Esophagus muscularis mucosa (tissue), 4 donors: ENCODE data around the gene CEBPE.

ENCODE experiments used
- CTCF ChIP-seq, 3 experiments: fragments of 200-600 bp in 2 of 3; fragments of 450-650 bp in 1 of 3; sonication (generic) in 2 of 3; IDR thresholded peaks; one replicate each; pipeline ENCODE4 v1.5.1; 2017 to 2019; ENCODE audit warnings: antibody characterized with exemption in 3 of 3, mild to moderate bottlenecking in 2 of 3, moderate library complexity in 1 of 3
- EP300 ChIP-seq: sonication (generic); formaldehyde crosslinking; IDR thresholded peaks from one replicate; pipeline ENCODE4 v1.6.1; 2017; ENCODE audit warnings: antibody characterized with exemption
- POLR2A ChIP-seq: fragments of 450-650 bp; IDR thresholded peaks from one replicate; pipeline ENCODE4 v1.6.1; 2017; ENCODE audit warnings: antibody characterized with exemption, moderate library complexity, mild to moderate bottlenecking, low read depth

GRCh38 chr14:23167116-23167847 is 48.2 kb upstream of the CEBPE start:
- TF ChIP-seq POLR2A (no peak), CTCF (IDR thresholded peaks at IDR 0.05) (no peak), EP300 (no peak)
